B cell (primary cell): ENCODE measurements around the gene SLC1A4. TPM values are rescaled to one million over a fixed set of nuclear protein-coding genes. Genes with fewer than 3 reads are reported as not detected.
"Not testable (repeated sequence)": the region's sequence is repeated elsewhere in the genome, so short reads cannot be mapped to it uniquely, and the experiment has no call there.

Source experiments
- ATAC-seq: fragments of 200-7000 bp; cut with Tn5 transposase; one replicate; pipeline ENCODE4 v1.10.0; 2021; ENCODE audit warnings: low read depth, mild to moderate bottlenecking, moderate number of reproducible peaks, moderate library complexity
- CTCF ChIA-PET: fragments of 350-600 bp; sonication (Branson Sonifier 250); formaldehyde crosslinking; loops from one replicate; lab custom pipeline; 2021; ENCODE audit warnings: antibody characterized with exemption, inconsistent platforms; lab: Charles Lee
- POLR2A ChIA-PET: fragments of 350-600 bp; sonication (Branson Sonifier 250); formaldehyde crosslinking; loops from one replicate; lab custom pipeline; 2021; ENCODE audit warnings: antibody characterized with exemption; lab: Charles Lee
- DNase-seq: peaks from one replicate; pipeline ENCODE4 v3.0.0; 2013
- H2AFZ ChIP-seq: 2 replicates; pipeline ENCODE4 v1.6.1; 2012; ENCODE audit warnings: mild to moderate bottlenecking, low read depth, low read length; ENCODE audit not compliant: insufficient read depth, poor library complexity, severe bottlenecking
- H3K27ac ChIP-seq, 2 donors: 1 replicate in 1 of 2; 2 replicates in 1 of 2; pipeline ENCODE4 v1.5.1; 2012 to 2013; ENCODE audit warnings: low read length in 2 of 2, mild to moderate bottlenecking in 2 of 2, moderate library complexity in 1 of 2
- H3K27me3 ChIP-seq, 4 experiments: fragments of 200-600 bp in 1 of 4; sonication (generic) in 1 of 4; replicated peaks in 1 of 4; 1 replicate in 2 of 4; 2 replicates in 2 of 4; pipeline versions ENCODE4 v1.6.1 to v1.7.0; 2013 to 2016; ENCODE audit warnings: low read length in 3 of 4, mild to moderate bottlenecking in 2 of 4, mixed read lengths in 1 of 4, moderate library complexity in 1 of 4; ENCODE audit not compliant: insufficient read depth in 4 of 4, control insufficient read depth in 3 of 4; ENCODE audit errors: control extremely low read depth in 1 of 4
- H3K36me3 ChIP-seq, 2 experiments: replicated peaks in 1 of 2; 1 replicate in 1 of 2; 2 replicates in 1 of 2; pipeline versions ENCODE4 v1.6.1 to v1.7.1; 2013; ENCODE audit warnings: low read length in 1 of 2; ENCODE audit not compliant: insufficient read depth in 2 of 2, control insufficient read depth in 1 of 2; ENCODE audit errors: control extremely low read depth in 1 of 2, extremely low read depth in 1 of 2
- H3K4me1 ChIP-seq, 2 donors: fragments of 200-600 bp in 1 of 2; sonication (generic) in 1 of 2; 1 replicate in 1 of 2; 2 replicates in 1 of 2; pipeline versions ENCODE4 v1.5.1 to v1.6.1; 2013 to 2017; ENCODE audit warnings: low read length in 2 of 2; ENCODE audit not compliant: control insufficient read depth in 2 of 2, insufficient read depth in 2 of 2
- H3K4me2 ChIP-seq: replicated peaks from 2 replicates; pipeline ENCODE3; 2012; ENCODE audit warnings: mild to moderate bottlenecking, low read depth, low read length; ENCODE audit not compliant: poor library complexity, severe bottlenecking
- H3K4me3 ChIP-seq, 5 experiments: fragments of 200-600 bp in 1 of 5; sonication (generic) in 1 of 5; 1 replicate in 3 of 5; 2 replicates in 2 of 5; pipeline versions ENCODE4 v1.5.1 to v1.7.0; 2011 to 2016; ENCODE audit warnings: low read length in 4 of 5, mild to moderate bottlenecking in 4 of 5, low read depth in 2 of 5, control low read depth in 1 of 5, moderate library complexity in 1 of 5; ENCODE audit not compliant: insufficient read depth in 1 of 5; ENCODE audit errors: control extremely low read depth in 1 of 5, extremely low read depth in 1 of 5
- H3K79me2 ChIP-seq: fragments of 200-600 bp; sonication (generic); one replicate; pipeline ENCODE4 v1.6.0; 2016; ENCODE audit warnings: low read length; ENCODE audit not compliant: control insufficient read depth, insufficient read depth
- H3K9ac ChIP-seq: fragments of 200-600 bp; sonication (generic); 2 replicates; pipeline ENCODE4 v1.6.1; 2017; ENCODE audit warnings: mild to moderate bottlenecking, low read length, moderate library complexity
- H3K9me3 ChIP-seq, 3 donors: one replicate each; pipeline versions ENCODE4 v1.6.1 to v1.7.1; 2013; ENCODE audit warnings: low read length in 2 of 3; ENCODE audit not compliant: control insufficient read depth in 2 of 3, insufficient read depth in 1 of 3; ENCODE audit errors: control extremely low read depth in 1 of 3
- H4K20me1 ChIP-seq: 2 replicates; pipeline ENCODE4 v1.6.0; 2012; ENCODE audit warnings: mild to moderate bottlenecking, low read length; ENCODE audit not compliant: insufficient read depth, control insufficient read depth, poor library complexity, severe bottlenecking
- H3K27ac Mint-ChIP-seq: one replicate; pipeline ENCODE4 v1.8.0; 2021; ENCODE audit warnings: mixed read lengths
- H3K27me3 Mint-ChIP-seq: one replicate; pipeline ENCODE4 v1.8.0; 2021; ENCODE audit warnings: mixed read lengths
- H3K4me1 Mint-ChIP-seq: one replicate; pipeline ENCODE4 v1.8.0; 2021; ENCODE audit warnings: mixed read lengths
- H3K4me3 Mint-ChIP-seq: one replicate; pipeline ENCODE4 v1.8.0; 2021; ENCODE audit warnings: mixed read lengths
- H3K9me3 Mint-ChIP-seq: one replicate; pipeline ENCODE4 v1.8.0; 2022; ENCODE audit warnings: mixed read lengths; ENCODE audit not compliant: insufficient read depth
- EZH2 ChIP-seq: IDR thresholded peaks from 2 replicates; pipeline ENCODE4 v1.6.1; 2012; ENCODE audit warnings: borderline replicate concordance, low read depth, mild to moderate bottlenecking, moderate library complexity, low read length; ENCODE audit not compliant: insufficient read depth, poor library complexity, severe bottlenecking
- WGBS: methylation state at CpG from one replicate; pipeline ENCODE4 v1.1.5; 2013; ENCODE audit warnings: missing lambda C conversion rate; ENCODE audit not compliant: insufficient coverage; 5-methylcytosine and 5-hydroxymethylcytosine counted together
- intact Hi-C: fragments of 100-400 bp; cut with micrococcal nuclease; formaldehyde crosslinking; loops from one replicate; pipeline ENCODE4 v1.10.0; 2022
- polyA plus RNA-seq: library from polyadenylated mRNA; depleted of rRNA; stranded (reverse); fragments of >200 nt; gene quantifications from 2 replicates; pipeline ENCODE4 v1.2.3, GENCODE V29; 2012
- total RNA-seq, 2 donors: library from RNA; stranded (reverse); fragments of 120-200 nt in 1 of 2; gene quantifications; 1 replicate in 1 of 2; 2 replicates in 1 of 2; pipeline versions ENCODE4 v1.2.3 to v1.2.4, GENCODE V29; 2013 to 2022

The SLC1A4 gene
- total and polyA plus RNA-seq, 2 donors (not counting 1 experiment from before 2014, with no cell fraction given): 1.7 to 15.7 TPM

- Histone ChIP-seq H3K27ac (no peak overlapping the region), H3K27me3 (no peaks in the 10 kb centered on the region), H3K4me2 (no peak overlapping the region), H2AFZ (no peak overlapping the region), H3K4me1 (no peaks in the 10 kb centered on the region), H3K9me3 (no peaks in the 10 kb centered on the region), H3K9ac (no peak overlapping the region), H3K36me3 (no peaks in the 10 kb centered on the region), H4K20me1 (no peaks in the 10 kb centered on the region), H3K79me2 (no peaks in the 10 kb centered on the region), H3K4me3 (no peak overlapping the region)
- Mint-ChIP-seq H3K27me3 (no peaks in the 10 kb centered on the region), H3K27ac (no peak overlapping the region), H3K4me1 (no peaks in the 10 kb centered on the region), H3K4me3 (no peak overlapping the region), H3K9me3 (no peaks in the 10 kb centered on the region)
- DNase-seq: no peak
- intact Hi-C loops: no loop called here
- ChIA-PET POLR2A (no interaction called here), CTCF (interaction anchor here (1.2 kb wide), 1 partner anchor 43 kb away, joined by 5 read pairs; no protein-coding TSS in a partner anchor)
- 80% methylated on average over 1 of the region's 2 CpGs for WGBS
- TF ChIP-seq EZH2: no peak
- ATAC-seq: no peak
Observed at GRCh38 chr2:64960819-64961218, 28.4 kb upstream of the SLC1A4 start.

- H3K4me1 Mint-ChIP-seq, intact Hi-C loops, H3K79me2 ChIP-seq, H3K4me3 Mint-ChIP-seq, H3K4me3 ChIP-seq, H3K9ac ChIP-seq, H3K27ac ChIP-seq, H3K9me3 Mint-ChIP-seq, H3K27ac Mint-ChIP-seq, DNase-seq, ATAC-seq, H3K27me3 ChIP-seq, H3K4me1 ChIP-seq, H3K4me2 ChIP-seq, H2AFZ ChIP-seq, H3K36me3 ChIP-seq, H4K20me1 ChIP-seq, H3K9me3 ChIP-seq, H3K27me3 Mint-ChIP-seq: not testable (repeated sequence)
- CTCF ChIA-PET: interaction anchor here (0.5 to 1.3 kb wide), 2 partner anchors 45 to 739 kb away, joined by 3 read pairs; no protein-coding TSS in a partner anchor
- POLR2A ChIA-PET: interaction anchor here (0.8 kb wide), 1 partner anchor 78 kb away, joined by 4 read pairs; no protein-coding TSS in a partner anchor
- WGBS: no CpG with 5 or more reads among the region's 4 CpGs
Observed at GRCh38 chr2:64963138-64963537, 26.1 kb upstream of the SLC1A4 start.
